Glutamatergic neuron (in vitro differentiated cells): ENCODE results near the gene NDUFB2. TPM values are rescaled to one million over a fixed set of nuclear protein-coding genes. Genes with fewer than 3 reads are reported as not detected.
"Not testable (repeated sequence)": the region's sequence is repeated elsewhere in the genome, so short reads cannot be mapped to it uniquely, and the experiment has no call there.

Experiments
- DNase-seq: peaks from one replicate; pipeline ENCODE4 v3.0.0; 2022
- H3K27ac Mint-ChIP-seq: one replicate; pipeline ENCODE4 v1.8.0; 2020; ENCODE audit warnings: mild to moderate bottlenecking, mixed read lengths, inconsistent platforms; ENCODE audit not compliant: unreplicated experiment
- H3K27me3 Mint-ChIP-seq: one replicate; pipeline ENCODE4 v1.8.0; 2020; ENCODE audit warnings: mild to moderate bottlenecking, moderate library complexity, mixed read lengths, inconsistent platforms; ENCODE audit not compliant: unreplicated experiment
- H3K36me3 Mint-ChIP-seq: one replicate; pipeline ENCODE4 v1.8.0; 2020; ENCODE audit warnings: mild to moderate bottlenecking, mixed read lengths, inconsistent platforms; ENCODE audit not compliant: unreplicated experiment
- H3K4me1 Mint-ChIP-seq: one replicate; pipeline ENCODE4 v1.8.0; 2020; ENCODE audit warnings: mild to moderate bottlenecking, low read depth, mixed read lengths, inconsistent platforms; ENCODE audit not compliant: unreplicated experiment
- H3K4me3 Mint-ChIP-seq: one replicate; pipeline ENCODE4 v1.8.0; 2020; ENCODE audit warnings: mild to moderate bottlenecking, mixed read lengths, inconsistent platforms; ENCODE audit not compliant: unreplicated experiment
- H3K9me3 Mint-ChIP-seq: one replicate; pipeline ENCODE4 v1.8.0; 2020; ENCODE audit warnings: mild to moderate bottlenecking, moderate library complexity, mixed read lengths, inconsistent platforms; ENCODE audit not compliant: unreplicated experiment
- total RNA-seq: library from RNA; stranded (reverse); fragmentation: NEBNext Ultra II Directional; extraction: Animal tissue kit (Norgen Biotek cat#: 25700); gene quantifications from one replicate; pipeline ENCODE4 v1.2.1, GENCODE V29; 2021; ENCODE audit not compliant: unreplicated experiment
- TF ChIP-seq, protein P1 (sequence below): fragments of 200-600 bp; sonication (generic); IDR thresholded peaks from one replicate; pipeline ENCODE4 v1.5.0; 2021; ENCODE audit not compliant: partially characterized antibody, unreplicated experiment

The NDUFB2 gene
- total RNA-seq, 1 donor from 2014 or later: 127 TPM

DNA sequence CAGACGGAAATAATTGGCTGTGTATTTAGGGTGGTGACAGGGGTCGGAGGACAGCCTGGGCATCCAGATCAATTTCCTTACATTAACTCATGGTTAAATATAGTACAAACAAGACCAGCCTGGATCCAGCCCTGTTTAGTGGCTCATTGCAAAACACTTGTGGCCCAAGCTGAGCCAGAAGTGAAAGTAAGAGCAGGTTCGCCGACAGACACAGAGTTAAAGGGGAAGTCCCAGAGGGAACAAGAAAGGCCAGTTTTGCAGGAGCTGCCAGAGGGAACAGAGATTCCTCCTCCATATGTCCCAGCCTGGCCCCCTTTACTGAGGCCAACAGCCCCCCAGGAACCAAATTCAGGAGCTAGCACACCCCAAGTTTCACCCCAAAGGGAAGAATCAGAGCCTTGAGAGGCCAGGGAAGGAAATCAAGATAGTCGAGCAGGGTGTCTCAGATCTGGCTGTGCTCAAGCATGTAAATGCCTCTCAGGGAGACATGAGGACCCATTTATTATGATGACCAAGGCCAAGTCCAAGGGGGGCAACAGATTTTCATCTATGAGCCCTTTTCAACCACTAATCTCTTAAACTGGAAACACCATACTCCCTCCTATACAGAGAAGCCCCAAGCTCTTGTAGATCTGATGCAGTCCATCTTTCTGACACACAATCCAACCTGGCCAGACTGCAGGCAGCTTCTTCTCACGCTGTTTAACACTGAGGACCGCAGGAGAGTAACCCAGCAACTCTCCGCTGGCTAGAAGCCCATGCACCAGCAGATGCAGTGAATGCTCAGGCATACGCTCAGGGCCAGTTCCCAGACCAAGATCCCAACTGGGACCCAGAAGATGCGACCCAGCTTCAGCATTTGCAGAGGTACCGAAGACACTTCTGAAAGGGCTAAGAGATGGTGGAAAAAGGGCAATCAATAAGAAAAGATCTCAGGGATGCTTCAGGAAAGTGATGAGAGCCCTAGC, 39.7 kb upstream of the NDUFB2 start:
- Mint-ChIP-seq H3K4me1 (peaks cover 14% of the 10 kb centered on the region), H3K4me3 (no peak overlapping the region), H3K27me3 (no peaks in the 10 kb centered on the region), H3K9me3 (no peaks in the 10 kb centered on the region), H3K36me3 (no peaks in the 10 kb centered on the region), H3K27ac (no peak overlapping the region)
- TF ChIP-seq, protein P1, sequence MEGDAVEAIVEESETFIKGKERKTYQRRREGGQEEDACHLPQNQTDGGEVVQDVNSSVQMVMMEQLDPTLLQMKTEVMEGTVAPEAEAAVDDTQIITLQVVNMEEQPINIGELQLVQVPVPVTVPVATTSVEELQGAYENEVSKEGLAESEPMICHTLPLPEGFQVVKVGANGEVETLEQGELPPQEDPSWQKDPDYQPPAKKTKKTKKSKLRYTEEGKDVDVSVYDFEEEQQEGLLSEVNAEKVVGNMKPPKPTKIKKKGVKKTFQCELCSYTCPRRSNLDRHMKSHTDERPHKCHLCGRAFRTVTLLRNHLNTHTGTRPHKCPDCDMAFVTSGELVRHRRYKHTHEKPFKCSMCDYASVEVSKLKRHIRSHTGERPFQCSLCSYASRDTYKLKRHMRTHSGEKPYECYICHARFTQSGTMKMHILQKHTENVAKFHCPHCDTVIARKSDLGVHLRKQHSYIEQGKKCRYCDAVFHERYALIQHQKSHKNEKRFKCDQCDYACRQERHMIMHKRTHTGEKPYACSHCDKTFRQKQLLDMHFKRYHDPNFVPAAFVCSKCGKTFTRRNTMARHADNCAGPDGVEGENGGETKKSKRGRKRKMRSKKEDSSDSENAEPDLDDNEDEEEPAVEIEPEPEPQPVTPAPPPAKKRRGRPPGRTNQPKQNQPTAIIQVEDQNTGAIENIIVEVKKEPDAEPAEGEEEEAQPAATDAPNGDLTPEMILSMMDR: no peak
- no peak for DNase-seq

DNA sequence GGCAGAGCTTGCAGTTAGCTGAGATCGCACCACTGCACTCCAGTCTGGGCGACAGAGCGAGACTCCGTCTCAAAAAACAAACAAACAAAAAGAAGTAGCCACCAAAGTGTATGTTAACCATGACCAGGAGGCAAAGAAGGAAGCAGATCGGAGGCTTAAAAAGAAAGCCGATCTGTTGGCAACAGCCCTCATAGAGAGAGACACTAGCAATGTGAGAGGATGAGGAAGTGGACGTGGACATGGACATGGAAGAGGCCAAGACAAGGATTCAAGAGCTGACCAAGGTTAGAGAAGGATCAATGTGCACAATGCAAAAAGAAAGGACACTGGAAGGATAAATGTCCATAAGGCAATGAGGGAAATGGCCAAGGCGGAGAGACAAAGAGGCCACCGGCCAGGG, 38.6 kb upstream of the NDUFB2 start:
- H3K27ac Mint-ChIP-seq: no peak overlapping the region
- no peaks in the 10 kb centered on the region for H3K27me3 Mint-ChIP-seq
- no peak for DNase-seq
- TF ChIP-seq, protein P1: no peak
- no peaks in the 10 kb centered on the region for H3K36me3 Mint-ChIP-seq
- peaks cover 14% of the 10 kb centered on the region for H3K4me1 Mint-ChIP-seq
- H3K4me3 Mint-ChIP-seq: no peak overlapping the region
- H3K9me3 Mint-ChIP-seq: no peaks in the 10 kb centered on the region

DNA sequence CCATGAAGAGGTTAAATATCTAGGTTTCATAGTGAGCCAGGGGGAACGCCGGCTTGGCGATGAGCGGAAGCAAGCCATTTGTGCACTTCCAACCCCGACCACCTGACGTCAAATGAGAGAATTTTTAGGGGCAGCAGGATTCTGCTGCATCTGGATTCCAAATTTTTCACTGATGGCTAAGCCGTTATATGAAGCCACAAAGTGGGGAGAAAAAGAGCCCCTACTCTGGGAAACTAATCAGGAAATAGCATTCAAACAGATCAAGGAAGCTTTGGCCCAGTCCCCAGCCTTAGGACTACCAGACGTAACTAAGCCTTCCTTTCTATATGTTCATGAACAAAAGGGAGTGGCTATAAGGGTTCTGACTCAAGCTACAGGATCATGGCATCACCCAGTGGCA, 36.7 kb upstream of the NDUFB2 start:
- no peak for DNase-seq
- Mint-ChIP-seq H3K9me3 (no peaks in the 10 kb centered on the region), H3K4me3 (no peak overlapping the region), H3K4me1 (peaks cover 10% of the 10 kb centered on the region), H3K27ac (no peak overlapping the region), H3K36me3 (no peaks in the 10 kb centered on the region), H3K27me3 (no peaks in the 10 kb centered on the region)
- TF ChIP-seq, protein P1: no peak

DNA sequence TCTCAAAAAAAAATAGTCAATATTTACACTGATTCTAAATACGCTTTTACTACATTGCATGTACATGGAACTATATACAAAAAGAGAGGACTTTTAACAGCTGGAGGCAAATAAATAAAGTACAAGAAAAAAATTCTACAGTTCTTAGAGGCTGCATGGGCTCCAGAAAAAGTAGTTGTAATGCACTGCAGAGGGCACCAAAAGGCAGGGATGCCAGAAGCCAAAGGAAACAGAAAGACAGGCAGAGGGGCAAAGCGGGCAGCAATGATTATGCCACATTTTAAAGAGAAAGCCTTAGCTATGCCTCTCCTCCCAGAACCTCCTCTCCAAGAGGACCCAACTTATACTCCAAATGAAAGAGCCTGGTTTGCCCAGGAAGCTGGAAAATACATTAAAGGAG, 35.4 kb upstream of the NDUFB2 start:
- H3K9me3 Mint-ChIP-seq: no peaks in the 10 kb centered on the region
- H3K4me1 Mint-ChIP-seq: peaks cover 6% of the 10 kb centered on the region
- H3K36me3 Mint-ChIP-seq: no peaks in the 10 kb centered on the region
- no peak for DNase-seq
- TF ChIP-seq, protein P1: no peak
- no peak overlapping the region for H3K27ac Mint-ChIP-seq
- no peak overlapping the region for H3K4me3 Mint-ChIP-seq
- no peaks in the 10 kb centered on the region for H3K27me3 Mint-ChIP-seq

DNA sequence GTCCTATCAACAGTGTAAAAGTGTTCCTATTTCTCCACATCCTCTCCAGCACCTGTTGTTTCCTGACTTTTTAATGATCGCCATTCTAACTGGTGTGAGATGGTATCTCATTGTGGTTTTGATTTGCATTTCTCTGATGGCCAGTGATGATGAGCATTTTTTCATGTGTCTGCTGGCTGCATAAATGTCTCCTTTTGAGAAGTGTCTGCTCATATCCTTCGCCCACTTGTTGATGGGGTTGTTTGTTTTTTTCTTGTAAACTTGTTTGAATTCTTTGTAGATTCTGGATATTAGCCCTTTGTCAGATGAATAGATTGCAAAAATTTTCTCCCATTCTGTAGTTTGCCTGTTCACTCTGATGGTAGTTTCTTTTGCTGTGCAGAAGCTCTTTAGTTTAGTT, 33.6 kb upstream of the NDUFB2 start:
- not testable (repeated sequence) for H3K27me3 Mint-ChIP-seq, H3K27ac Mint-ChIP-seq, H3K36me3 Mint-ChIP-seq, H3K9me3 Mint-ChIP-seq, H3K4me3 Mint-ChIP-seq, H3K4me1 Mint-ChIP-seq, DNase-seq
